Uterus (tissue), 2 donors: ENCODE data around the gene DCAF7.

Experiments used
- POLR2A ChIP-seq, 2 donors: fragments of 450-650 bp; IDR thresholded peaks; one replicate each; pipeline ENCODE4 v1.6.1; 2016; ENCODE audit warnings: antibody characterized with exemption in 2 of 2, mild to moderate bottlenecking in 1 of 2, moderate library complexity in 1 of 2
- TF ChIP-seq, protein P1 (sequence below), 4 experiments: fragments of 200-600 bp in 2 of 4; fragments of 450-650 bp in 2 of 4; sonication (generic) in 2 of 4; IDR thresholded peaks; one replicate each; pipeline ENCODE4 v1.5.1; 2016 to 2019; ENCODE audit warnings: antibody characterized with exemption in 4 of 4, mild to moderate bottlenecking in 2 of 4, moderate library complexity in 1 of 4

DNA sequence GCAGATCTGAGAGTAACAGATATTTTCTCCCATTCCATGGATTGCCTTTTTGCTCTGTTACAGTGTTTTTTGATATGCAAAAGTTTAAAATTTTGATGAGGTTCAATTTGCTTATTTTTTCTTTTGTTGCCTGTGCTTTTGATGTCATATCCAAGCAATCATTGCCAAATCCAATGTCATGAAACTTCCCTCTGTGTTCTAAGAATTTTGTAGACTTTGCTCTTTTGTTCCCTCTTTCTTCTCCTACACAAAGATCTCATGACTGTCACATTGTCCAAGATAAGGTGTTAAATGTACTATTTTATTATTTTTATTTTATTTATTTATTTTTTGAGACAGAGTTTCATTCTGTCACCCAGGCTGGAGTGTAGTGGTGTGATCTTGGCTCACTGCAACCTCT is 46.0 kb upstream of the DCAF7 start:
- no peak for TF ChIP-seq POLR2A (IDR thresholded peaks at IDR 0.05)
- TF ChIP-seq, protein P1, sequence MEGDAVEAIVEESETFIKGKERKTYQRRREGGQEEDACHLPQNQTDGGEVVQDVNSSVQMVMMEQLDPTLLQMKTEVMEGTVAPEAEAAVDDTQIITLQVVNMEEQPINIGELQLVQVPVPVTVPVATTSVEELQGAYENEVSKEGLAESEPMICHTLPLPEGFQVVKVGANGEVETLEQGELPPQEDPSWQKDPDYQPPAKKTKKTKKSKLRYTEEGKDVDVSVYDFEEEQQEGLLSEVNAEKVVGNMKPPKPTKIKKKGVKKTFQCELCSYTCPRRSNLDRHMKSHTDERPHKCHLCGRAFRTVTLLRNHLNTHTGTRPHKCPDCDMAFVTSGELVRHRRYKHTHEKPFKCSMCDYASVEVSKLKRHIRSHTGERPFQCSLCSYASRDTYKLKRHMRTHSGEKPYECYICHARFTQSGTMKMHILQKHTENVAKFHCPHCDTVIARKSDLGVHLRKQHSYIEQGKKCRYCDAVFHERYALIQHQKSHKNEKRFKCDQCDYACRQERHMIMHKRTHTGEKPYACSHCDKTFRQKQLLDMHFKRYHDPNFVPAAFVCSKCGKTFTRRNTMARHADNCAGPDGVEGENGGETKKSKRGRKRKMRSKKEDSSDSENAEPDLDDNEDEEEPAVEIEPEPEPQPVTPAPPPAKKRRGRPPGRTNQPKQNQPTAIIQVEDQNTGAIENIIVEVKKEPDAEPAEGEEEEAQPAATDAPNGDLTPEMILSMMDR (IDR thresholded peaks at IDR 0.05): no peak
